CD1c-positive myeloid dendritic cell (primary cell): ENCODE data around the gene HEATR5A.
"Not testable (repeated sequence)": the region's sequence is repeated elsewhere in the genome, so short reads cannot be mapped to it uniquely, and the experiment has no call there.

Source experiments
- DNase-seq: peaks from one replicate; pipeline ENCODE4 v3.0.0-alpha.2; 2016; ENCODE audit errors: extremely low spot score

The HEATR5A gene

DNA sequence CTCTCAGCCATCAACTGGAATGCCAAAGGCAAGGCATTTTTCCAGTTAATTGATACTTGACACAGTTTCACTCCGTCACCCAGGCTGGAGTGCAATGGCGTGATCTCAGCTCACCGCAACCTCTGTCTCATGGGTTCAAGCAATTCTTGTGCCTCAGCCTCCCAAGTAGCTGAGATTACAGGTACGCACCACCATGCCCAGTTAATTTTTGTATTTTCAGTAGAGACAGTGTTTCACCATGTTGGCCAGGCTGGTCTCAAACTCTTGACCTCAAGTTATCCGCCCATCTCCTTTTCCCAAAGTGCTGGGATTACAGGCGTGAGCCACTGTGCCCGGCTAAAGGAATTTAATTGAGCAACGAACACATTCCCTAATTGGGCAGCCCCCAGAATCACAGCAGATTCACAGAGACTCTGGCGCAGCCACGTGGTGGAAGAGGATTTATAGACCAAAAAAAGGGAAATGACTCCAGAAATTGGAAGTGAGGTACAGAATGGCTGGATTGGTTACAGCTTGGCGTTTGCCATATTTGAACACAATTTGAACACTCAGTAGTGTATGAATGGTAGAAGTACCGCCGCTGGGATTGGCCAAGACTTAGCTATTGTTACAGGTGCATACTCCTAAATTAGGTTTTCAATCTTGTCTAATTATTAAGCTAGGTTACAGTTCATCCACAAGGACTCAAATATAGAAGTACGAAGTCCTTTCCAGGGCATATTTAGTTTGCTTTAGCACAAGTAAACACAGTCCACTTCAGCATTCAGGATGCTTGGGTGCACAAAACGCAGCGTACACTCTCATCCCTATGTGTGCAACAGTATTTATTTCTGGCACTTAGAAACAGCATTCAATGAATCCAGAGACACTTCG is 162.6 kb downstream of the HEATR5A start:
- DNase-seq: not testable (repeated sequence)

DNA sequence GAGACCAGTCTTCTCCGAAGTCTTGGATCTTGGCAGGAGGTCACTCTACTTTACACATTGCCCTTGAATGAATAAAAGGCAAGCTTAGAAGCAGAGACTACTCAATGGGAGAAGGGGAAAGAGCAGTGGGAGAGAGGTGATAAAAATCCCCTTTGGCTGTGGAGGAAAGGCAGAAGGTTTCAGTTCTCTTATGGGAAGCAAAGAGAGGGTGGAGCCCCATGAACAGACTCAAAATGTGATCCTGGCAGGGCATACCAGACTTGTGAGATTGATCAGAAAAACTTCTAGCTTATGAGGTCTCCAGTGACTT is 163.2 kb downstream of the HEATR5A start:
- DNase-seq: no peak

DNA sequence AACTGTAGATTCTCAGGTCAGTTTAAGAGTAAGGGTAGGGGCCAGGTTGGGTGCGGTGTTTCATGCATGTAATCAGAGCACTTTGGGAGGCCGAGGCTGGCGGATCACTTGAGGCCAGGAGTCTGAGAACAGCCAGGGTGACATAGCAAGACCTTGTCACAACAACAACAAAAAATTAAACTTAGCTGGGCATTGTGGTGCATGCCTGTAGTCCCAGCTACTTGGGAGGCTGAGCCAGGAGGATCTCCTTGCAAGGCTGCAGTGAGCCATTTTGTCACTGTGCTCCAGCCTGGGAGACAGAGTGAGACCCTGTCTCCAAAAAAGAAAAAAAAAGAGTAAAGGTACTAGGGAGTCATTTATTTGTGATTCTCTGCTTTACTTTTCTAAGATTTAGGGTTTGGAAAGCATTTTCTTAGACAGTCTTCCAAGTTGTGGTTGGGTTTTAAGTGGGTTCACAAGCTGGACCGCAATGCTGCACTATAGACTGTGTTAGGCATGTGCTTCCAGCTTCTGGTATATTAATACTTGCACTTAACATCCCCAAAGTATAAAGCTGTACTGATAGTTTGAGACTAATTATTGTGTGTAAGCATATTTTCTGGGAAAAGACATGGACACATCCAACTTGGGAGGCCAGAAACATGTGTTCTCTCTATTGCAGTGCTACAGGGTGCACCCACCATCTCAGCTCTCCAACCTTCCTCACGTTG is 163.7 kb downstream of the HEATR5A start:
- DNase-seq: no peak

DNA sequence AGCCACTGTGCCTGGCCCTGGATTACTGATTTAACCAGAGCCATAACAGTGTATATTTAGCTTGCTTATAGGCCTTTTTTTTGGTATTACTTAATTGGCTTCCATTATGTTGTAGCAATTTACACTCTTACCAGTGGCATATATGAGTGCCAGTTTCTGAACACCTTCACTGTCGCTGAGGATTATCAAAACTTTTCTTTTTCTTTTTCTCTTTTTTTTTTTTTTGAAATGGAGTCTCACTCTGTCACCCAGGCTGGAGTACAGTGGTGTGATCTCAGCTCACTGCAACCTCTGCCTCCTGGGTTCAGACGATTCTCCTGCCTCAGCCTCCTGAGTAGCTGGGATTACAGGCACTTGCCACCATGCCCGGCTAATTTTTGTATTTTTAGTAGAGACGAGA is 164.4 kb downstream of the HEATR5A start:
- DNase-seq: not testable (repeated sequence)

DNA sequence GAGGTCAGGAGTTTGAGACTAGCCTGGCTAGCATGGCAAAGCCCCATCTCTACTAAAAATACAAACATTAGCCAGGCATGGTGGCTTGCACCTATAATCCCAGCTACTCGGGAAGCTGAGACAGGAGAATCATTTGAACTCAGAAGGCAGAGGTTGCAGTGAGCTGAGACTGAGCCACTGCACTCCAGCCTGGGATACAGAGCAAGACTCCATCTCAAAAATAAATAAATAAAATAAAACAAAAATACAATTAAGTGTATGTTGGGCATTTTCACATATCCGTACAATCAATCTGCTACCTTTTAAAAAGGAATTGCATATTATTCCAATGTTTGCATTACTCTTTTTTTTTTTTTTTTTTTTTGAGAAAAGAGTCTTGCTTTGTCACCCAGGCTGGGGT is 165.1 kb downstream of the HEATR5A start:
- no peak for DNase-seq

DNA sequence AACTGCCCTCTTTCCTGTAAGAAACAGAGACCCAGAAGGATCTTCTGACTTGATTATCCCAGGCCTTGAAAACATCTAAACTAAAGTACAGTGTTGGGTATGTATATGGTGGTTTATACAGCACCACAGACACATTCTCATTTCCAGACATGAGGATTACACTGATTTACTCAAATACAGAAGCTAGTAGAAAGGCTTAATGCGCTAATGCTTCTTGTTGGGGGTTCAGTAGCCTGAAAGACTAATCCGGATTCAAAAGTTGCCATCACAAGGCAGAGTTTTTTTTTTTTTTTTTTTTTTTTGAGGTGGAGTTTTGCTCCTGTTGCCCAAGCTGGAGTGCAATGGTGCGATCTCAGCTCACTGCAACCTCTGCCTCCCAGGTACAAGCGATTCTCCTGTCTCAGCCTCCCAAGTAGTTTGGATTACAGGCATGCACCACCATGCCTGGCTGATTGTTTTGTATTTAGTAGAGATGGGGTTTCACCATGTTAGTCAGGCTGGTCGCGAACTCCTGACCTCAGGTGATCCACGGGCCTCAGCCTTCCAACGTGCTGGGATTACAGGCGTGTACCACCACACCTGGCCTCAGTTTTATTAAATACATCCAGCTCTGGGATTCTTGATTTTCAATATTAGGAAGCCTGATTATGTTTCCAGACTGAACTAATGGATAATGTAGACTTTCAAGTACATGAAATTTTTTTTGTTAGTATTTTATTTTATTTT is 166.4 kb downstream of the HEATR5A start:
- DNase-seq: no peak

DNA sequence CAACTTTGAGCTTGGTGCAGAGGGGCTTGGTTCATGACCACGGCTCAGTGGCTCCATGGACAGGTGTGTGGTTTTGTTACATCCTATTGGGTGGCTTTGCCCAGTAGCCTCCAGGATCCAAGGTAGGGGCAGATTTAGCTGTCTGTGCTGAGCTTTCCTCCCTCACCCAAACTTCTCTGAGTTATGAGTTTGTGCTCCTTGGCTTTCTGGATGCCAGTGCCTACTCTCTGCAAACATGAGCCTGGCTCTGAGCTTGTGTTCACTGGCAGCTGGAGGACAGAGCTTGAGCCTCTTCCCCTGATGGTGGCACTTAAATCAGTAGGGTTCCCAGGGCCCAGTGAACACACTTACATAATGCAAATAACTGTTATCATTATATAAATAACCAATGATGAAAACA is 167.5 kb downstream of the HEATR5A start:
- DNase-seq: no peak

DNA sequence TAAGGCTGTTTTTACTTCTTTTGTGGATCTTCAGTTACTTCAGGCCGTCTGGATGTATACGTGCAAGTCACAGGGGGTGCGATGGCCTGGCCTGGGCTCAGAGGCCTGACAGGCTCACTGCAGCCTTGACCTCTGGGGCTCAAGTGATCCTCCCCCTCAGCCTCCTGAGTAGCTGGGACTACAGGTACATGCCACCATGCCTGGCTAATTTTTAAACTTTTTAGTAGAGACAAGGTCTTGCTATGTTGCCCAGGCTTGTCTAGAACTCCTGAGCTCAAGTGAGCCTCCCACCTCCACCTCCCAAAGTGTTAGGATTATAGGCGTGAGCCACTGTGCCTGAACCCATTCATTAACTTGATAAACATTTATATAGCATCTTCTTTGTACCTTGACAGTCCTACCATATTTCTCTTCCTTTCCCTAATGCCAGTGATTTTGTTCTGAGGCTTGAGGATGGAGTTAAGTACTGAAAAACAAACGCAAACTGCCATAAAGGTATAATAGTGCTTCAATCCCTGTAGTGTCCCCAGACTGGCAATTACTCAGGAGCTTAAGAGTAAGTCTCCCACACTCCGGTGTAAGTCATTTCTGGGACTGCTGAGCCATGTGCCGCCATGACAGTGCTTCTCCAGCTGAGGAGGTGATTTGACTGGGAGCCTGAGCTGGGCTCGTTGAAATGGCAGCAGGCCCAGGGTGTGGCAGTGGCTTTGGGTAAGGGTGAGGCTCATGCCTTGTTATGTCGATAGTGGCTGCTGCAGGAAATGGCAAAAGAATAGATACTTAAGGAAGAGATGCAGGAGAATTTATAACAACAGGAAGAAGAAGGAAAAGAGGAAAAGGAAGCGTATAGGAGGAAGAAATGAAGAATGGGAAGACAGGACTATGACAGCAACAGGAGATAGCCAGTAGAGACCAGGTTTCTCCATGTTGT is 169.1 kb downstream of the HEATR5A start:
- DNase-seq: no peak

DNA sequence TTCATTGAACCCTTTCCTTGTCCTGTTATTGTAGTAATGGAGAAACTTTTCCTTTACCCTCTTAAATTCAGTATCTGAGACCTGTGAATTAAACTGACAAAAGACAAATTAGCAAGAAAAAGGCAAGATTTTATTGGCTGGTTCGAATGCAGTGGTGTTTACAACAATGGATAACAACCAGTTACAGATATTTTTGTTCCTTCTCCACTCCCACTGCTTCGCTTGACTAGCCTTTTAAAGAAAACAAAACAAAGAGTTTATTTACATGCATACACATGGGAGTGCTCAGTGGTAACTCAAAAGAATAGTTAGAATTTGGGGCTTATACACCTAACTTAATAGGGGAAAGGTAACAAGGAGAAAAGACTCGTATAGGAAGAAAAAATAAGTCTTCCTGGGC is 175.7 kb downstream of the HEATR5A start:
- DNase-seq: no peak

DNA sequence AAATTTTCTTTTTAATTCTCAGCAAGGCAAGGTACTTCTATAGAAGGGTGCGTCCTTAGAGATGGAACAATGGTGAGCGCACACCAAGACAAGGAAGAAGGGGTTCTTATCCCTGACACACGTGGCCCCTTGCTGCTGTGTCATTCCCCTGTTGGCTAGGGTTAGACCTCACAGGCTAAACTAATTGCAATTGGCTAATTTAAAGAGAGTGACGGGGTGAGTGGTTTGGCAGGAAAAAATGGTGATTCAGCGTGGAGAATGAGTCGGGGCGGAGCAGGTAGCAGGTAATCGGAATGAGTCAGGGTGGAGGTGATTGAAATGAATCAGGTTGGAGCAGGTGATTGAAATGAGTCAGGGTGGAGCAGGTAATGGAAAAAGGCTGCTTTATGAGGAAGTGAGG is 176.5 kb downstream of the HEATR5A start:
- DNase-seq: no peak

DNA sequence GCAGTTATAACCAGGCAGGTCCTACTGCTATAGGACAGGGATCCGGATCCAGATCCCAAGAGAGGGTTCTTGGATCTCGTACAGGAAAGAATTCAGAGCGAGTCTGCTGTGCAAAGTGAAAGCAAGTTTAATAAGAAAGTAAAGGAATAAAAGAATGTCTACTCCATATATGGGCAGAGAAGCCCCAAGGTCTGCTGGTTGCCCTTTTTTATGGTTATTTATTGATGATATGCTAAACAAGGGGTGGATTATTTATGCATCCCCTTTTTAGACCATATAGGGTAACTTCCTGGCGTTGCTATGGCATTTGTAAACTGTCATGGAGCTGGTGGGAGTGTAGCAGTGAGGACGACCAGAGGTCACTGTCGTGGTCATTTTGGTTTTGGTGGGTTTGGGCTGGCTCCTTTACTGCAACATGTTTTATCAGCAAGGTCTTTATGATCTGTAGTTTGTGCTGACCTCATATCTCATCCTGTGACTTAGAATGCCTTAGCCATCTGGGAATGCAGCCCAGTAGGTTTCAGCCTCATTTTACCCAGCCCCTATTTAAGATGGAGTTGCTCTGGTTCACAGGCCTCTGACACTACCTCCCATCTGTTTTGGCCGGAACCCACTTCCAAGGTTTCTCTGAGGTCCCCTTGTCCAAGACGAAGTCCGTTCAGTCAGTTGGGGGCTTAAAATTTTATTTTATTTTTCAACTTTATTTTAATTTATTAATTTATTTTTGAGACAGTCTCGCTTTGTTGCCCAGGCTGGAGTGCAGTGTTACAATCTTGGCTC is 178.0 kb downstream of the HEATR5A start:
- DNase-seq: not testable (repeated sequence)
